Ascending aorta (tissue), 2 donors: ENCODE results near the gene PSMB2. TPM values are rescaled to one million over a fixed set of nuclear protein-coding genes. Genes with fewer than 3 reads are reported as not detected.
"Not testable (repeated sequence)": the region's sequence is repeated elsewhere in the genome, so short reads cannot be mapped to it uniquely, and the experiment has no call there.

Experiments used
- DNase-seq, 2 donors: peaks; one replicate each; pipeline ENCODE4 v3.0.0-alpha.2; 2019; ENCODE audit warnings: low spot score in 2 of 2
- H3K27ac ChIP-seq, 2 donors: fragments of 200-600 bp; sonication (generic); one replicate each; pipeline ENCODE4 v1.5.1; 2016 to 2017; ENCODE audit warnings: mild to moderate bottlenecking in 1 of 2
- H3K27me3 ChIP-seq: fragments of 200-600 bp; sonication (generic); one replicate; pipeline ENCODE4 v1.5.1; 2017
- H3K36me3 ChIP-seq, 2 donors: fragments of 200-600 bp; sonication (generic); one replicate each; pipeline ENCODE4 v1.5.1; 2016
- H3K4me1 ChIP-seq, 2 donors: fragments of 200-600 bp; sonication (generic); one replicate each; pipeline ENCODE4 v1.5.1; 2016 to 2017; ENCODE audit warnings: mild to moderate bottlenecking in 1 of 2
- H3K4me3 ChIP-seq, 2 donors: fragments of 200-600 bp; sonication (generic); one replicate each; pipeline ENCODE4 v1.5.1; 2016 to 2017; ENCODE audit warnings: mild to moderate bottlenecking in 1 of 2
- H3K9me3 ChIP-seq, 2 donors: fragments of 200-600 bp; sonication (generic); one replicate each; pipeline ENCODE4 v1.5.1; 2016
- intact Hi-C: fragments of 100-400 bp; cut with DNase I; formaldehyde crosslinking; loops from one replicate; pipeline ENCODE4 v1.15.1; 2023
- total RNA-seq: library from RNA; depleted of rRNA; stranded (reverse); fragments of >200 nt; gene quantifications from one replicate; pipeline ENCODE4 v1.1.0, GENCODE V29; 2016
- TF ChIP-seq, protein P1 (sequence below), 3 experiments: fragments of 200-600 bp in 2 of 3; fragments of 450-650 bp in 1 of 3; sonication (generic) in 2 of 3; IDR thresholded peaks; one replicate each; pipeline ENCODE4 v1.5.1; 2016 to 2019; ENCODE audit warnings: antibody characterized with exemption in 3 of 3, mild to moderate bottlenecking in 1 of 3, moderate library complexity in 1 of 3

Gene PSMB2
- total RNA-seq, 1 donor from 2014 or later, result 54.0 TPM

- no peak for DNase-seq
- H3K27me3 ChIP-seq, result no peaks in the 10 kb centered on the region
- no peaks in the 10 kb centered on the region for H3K4me1 ChIP-seq
- H3K36me3 ChIP-seq, result peaks cover 0 to 5% of the 10 kb centered on the region in 2 donors
- TF ChIP-seq, protein P1, sequence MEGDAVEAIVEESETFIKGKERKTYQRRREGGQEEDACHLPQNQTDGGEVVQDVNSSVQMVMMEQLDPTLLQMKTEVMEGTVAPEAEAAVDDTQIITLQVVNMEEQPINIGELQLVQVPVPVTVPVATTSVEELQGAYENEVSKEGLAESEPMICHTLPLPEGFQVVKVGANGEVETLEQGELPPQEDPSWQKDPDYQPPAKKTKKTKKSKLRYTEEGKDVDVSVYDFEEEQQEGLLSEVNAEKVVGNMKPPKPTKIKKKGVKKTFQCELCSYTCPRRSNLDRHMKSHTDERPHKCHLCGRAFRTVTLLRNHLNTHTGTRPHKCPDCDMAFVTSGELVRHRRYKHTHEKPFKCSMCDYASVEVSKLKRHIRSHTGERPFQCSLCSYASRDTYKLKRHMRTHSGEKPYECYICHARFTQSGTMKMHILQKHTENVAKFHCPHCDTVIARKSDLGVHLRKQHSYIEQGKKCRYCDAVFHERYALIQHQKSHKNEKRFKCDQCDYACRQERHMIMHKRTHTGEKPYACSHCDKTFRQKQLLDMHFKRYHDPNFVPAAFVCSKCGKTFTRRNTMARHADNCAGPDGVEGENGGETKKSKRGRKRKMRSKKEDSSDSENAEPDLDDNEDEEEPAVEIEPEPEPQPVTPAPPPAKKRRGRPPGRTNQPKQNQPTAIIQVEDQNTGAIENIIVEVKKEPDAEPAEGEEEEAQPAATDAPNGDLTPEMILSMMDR (IDR thresholded peaks at IDR 0.05), result no peak
- intact Hi-C loops, result no loop called here
- H3K4me3 ChIP-seq, result no peak overlapping the region
- H3K27ac ChIP-seq, result no peak overlapping the region
- no peaks in the 10 kb centered on the region for H3K9me3 ChIP-seq
Measured at GRCh38 chr1:35588197-35588910, 53.0 kb downstream of the PSMB2 start.

DNA sequence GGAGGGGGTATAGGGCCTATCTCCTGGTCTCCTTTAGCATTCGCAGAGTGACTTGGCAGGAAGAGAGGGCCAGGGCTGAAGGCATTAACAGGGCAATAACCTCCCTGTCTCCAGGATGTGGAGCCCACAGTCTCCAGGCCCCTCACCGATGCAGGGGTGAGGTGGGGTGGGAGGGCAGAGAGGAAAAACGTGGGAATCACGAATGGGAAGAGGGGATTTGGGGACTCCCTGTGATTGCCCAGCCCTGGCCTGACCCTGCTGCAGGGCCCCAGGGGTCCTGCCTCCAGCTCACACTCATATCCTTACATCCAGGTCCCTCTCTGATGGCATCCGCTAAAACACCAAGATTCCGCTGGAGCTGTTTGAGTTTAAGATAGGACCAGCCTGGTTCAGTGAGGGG lies 53.6 kb downstream of the PSMB2 start:
- H3K4me3 ChIP-seq, result no peak overlapping the region
- no peaks in the 10 kb centered on the region for H3K4me1 ChIP-seq
- intact Hi-C loops, result no loop called here
- TF ChIP-seq, protein P1 (IDR thresholded peaks at IDR 0.05), result no peak
- no peaks in the 10 kb centered on the region for H3K27me3 ChIP-seq
- H3K36me3 ChIP-seq, result peaks cover 0 to 5% of the 10 kb centered on the region in 2 donors
- H3K9me3 ChIP-seq, result no peaks in the 10 kb centered on the region
- DNase-seq, result no peak
- H3K27ac ChIP-seq, result no peak overlapping the region

GRCh38 chr1:35586808-35587207 lies 54.5 kb downstream of the PSMB2 start:
- TF ChIP-seq, protein P1 (IDR thresholded peaks at IDR 0.05), result no peak
- no peak overlapping the region for H3K27ac ChIP-seq
- no peaks in the 10 kb centered on the region for H3K4me1 ChIP-seq
- no peak for DNase-seq
- intact Hi-C loops, result no loop called here
- no peaks in the 10 kb centered on the region for H3K27me3 ChIP-seq
- H3K36me3 ChIP-seq, result peaks cover 0 to 5% of the 10 kb centered on the region in 2 donors
- H3K9me3 ChIP-seq, result no peaks in the 10 kb centered on the region
- H3K4me3 ChIP-seq, result no peak overlapping the region

DNA sequence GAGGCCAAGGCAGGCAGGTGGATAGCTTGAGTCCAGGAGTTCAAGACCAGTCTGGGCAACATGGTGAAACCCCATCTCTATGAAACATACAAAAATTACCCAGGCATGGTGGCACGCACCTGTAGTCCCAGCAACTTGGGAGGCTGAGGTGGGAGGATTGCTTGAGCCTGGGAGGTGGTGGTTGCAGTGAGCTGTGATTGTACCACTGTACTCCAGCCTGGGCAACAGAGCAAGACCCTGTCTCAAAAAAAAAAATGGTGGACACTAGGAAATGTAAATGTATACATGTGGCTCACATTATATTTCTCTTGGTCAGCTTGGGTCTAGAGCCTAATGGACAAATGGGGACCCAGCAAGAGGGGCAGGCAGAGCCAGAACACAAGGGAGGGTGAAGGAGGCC lies 55.5 kb downstream of the PSMB2 start:
- DNase-seq, intact Hi-C loops, H3K4me1 ChIP-seq, H3K4me3 ChIP-seq, H3K27ac ChIP-seq, H3K36me3 ChIP-seq, H3K27me3 ChIP-seq, H3K9me3 ChIP-seq: not testable (repeated sequence)

DNA sequence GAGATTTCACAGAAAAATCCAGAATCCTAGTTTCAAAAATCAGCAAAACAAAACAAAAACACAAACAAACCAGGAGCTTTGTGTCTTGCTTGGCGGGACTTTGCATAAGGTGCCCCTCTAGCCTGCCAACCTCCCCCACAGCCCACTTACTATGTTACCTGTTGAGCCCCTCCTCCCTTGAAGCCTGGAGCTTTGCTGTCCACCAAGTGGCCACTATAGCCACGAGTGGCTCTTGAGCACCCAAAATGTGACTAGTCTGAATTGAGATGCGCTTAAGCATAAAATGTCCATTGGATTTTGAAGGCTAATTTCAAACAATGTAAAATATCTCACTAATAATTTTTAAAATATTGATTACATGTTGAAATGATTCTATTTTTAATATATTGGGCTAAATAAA lies 56.0 kb downstream of the PSMB2 start:
- H3K4me3 ChIP-seq, result no peak overlapping the region
- H3K4me1 ChIP-seq, result no peaks in the 10 kb centered on the region
- TF ChIP-seq, protein P1 (IDR thresholded peaks at IDR 0.05), result no peak
- no peaks in the 10 kb centered on the region for H3K27me3 ChIP-seq
- DNase-seq, result no peak
- no peaks in the 10 kb centered on the region for H3K36me3 ChIP-seq
- H3K9me3 ChIP-seq, result no peaks in the 10 kb centered on the region
- intact Hi-C loops, result no loop called here
- H3K27ac ChIP-seq, result no peak overlapping the region

- H3K27ac ChIP-seq, H3K4me1 ChIP-seq, H3K36me3 ChIP-seq, H3K27me3 ChIP-seq, intact Hi-C loops, DNase-seq, H3K4me3 ChIP-seq, H3K9me3 ChIP-seq: not testable (repeated sequence)
Measured at GRCh38 chr1:35581621-35582020, 59.7 kb downstream of the PSMB2 start.

DNA sequence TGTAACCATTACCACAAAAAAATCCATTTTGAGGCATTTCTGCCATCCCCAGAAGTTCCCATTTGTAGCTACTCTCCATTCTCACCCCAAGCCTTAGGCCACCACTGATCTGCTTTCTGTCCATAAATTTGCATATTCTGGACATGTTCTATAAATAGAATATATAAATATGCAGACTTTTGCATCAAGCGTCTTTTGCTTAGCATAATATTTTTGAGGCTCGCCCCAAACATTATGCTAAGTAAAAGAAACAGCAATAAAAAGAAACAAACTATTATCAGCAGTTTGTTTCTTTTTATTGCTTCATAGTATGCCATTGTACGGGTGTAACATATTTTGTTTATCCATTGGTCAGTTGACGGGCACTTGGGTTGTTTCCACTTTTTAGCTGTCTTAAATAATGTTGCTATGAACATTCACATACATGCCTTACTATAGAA lies 60.4 kb downstream of the PSMB2 start:
- no peaks in the 10 kb centered on the region for H3K36me3 ChIP-seq
- H3K27ac ChIP-seq, result no peak overlapping the region
- DNase-seq, result no peak
- peaks cover 0 to 6% of the 10 kb centered on the region in 2 donors for H3K4me1 ChIP-seq
- TF ChIP-seq, protein P1 (IDR thresholded peaks at IDR 0.05), result no peak
- H3K4me3 ChIP-seq, result no peak overlapping the region
- H3K27me3 ChIP-seq, result peaks cover 7% of the 10 kb centered on the region
- intact Hi-C loops, result no loop called here
- no peaks in the 10 kb centered on the region for H3K9me3 ChIP-seq
